ENCODE data around the gene NRG4.

DNA sequence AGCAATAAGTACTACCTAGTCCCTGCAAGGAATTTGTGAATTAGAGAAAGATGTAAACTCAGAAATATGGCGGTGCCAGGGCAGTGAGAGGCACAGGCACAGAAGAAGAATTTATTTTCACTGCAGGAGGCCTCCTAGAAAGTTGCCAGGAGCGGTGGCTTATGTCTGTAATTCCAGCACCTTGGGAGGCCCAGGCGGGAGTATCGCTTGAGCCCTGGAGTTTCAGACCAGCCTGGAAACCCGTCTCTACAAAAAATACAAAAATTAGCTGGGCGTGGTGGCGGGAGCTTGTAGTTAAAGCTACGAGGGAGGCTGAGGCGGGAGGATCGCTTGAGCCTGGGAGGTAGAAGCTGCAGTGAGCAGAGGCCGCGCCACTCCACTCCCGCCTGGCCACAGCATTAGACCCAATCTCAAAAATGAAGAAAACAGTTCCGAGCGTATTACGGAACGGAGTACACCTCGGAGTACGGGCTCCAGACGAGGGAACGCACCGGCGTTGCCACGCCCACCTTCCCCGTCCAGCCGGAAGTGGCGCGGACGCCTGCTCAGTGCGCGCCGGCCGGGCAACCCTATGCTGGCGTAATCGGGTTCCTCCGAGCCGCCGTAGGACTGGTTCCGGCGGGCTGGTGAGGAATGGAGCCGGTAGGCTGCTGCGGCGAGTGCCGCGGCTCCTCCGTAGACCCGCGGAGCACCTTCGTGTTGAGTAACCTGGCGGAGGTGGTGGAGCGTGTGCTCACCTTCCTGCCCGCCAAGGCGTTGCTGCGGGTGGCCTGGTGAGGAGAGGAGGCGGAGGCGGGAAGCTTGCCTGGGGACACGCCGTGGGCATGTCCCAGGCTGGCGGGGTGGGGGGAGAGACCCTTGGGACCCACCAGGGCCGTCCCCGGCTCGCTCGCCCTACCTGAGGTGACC is 108.6 kb downstream of the NRG4 start, which contains the start of gene FBXO22:
- TF ChIP-seq, protein P1, sequence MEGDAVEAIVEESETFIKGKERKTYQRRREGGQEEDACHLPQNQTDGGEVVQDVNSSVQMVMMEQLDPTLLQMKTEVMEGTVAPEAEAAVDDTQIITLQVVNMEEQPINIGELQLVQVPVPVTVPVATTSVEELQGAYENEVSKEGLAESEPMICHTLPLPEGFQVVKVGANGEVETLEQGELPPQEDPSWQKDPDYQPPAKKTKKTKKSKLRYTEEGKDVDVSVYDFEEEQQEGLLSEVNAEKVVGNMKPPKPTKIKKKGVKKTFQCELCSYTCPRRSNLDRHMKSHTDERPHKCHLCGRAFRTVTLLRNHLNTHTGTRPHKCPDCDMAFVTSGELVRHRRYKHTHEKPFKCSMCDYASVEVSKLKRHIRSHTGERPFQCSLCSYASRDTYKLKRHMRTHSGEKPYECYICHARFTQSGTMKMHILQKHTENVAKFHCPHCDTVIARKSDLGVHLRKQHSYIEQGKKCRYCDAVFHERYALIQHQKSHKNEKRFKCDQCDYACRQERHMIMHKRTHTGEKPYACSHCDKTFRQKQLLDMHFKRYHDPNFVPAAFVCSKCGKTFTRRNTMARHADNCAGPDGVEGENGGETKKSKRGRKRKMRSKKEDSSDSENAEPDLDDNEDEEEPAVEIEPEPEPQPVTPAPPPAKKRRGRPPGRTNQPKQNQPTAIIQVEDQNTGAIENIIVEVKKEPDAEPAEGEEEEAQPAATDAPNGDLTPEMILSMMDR (tag by site-specific recombination; IDR thresholded peaks at IDR 0.05), result no peak
- TF ChIP-seq, protein P2, sequence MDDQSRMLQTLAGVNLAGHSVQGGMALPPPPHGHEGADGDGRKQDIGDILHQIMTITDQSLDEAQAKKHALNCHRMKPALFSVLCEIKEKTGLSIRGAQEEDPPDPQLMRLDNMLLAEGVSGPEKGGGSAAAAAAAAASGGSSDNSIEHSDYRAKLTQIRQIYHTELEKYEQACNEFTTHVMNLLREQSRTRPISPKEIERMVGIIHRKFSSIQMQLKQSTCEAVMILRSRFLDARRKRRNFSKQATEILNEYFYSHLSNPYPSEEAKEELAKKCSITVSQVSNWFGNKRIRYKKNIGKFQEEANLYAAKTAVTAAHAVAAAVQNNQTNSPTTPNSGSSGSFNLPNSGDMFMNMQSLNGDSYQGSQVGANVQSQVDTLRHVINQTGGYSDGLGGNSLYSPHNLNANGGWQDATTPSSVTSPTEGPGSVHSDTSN (CRISPR knock-in tag; IDR thresholded peaks at IDR 0.05), result no peak; the same call in 1 of the 2 replicates
- TF ChIP-seq ZSCAN30 (tag by site-specific recombination; IDR thresholded peaks at IDR 0.05) (peak; percentile 91), ZNF530 (tag by site-specific recombination; IDR thresholded peaks at IDR 0.05; ENCODE audit: low read depth) (no peak), ZBTB7A (tag by site-specific recombination; IDR thresholded peaks at IDR 0.05; ENCODE audit: low read depth) (0 out of 2 replicates have a peak, but pooled peaks have one; percentile 59), MZF1 (tag by site-specific recombination; IDR thresholded peaks at IDR 0.05; ENCODE audit: borderline replicate concordance) (0 out of 2 replicates have a peak, but pooled peaks have one; percentile 47), ZBTB8A (tag by site-specific recombination; IDR thresholded peaks at IDR 0.05) (peak; percentile 72; the same call in 1 of the 2 replicates), ZFP69B (tag by site-specific recombination; IDR thresholded peaks at IDR 0.05) (peak; percentile 82)
- TF ChIP-seq, protein P3, sequence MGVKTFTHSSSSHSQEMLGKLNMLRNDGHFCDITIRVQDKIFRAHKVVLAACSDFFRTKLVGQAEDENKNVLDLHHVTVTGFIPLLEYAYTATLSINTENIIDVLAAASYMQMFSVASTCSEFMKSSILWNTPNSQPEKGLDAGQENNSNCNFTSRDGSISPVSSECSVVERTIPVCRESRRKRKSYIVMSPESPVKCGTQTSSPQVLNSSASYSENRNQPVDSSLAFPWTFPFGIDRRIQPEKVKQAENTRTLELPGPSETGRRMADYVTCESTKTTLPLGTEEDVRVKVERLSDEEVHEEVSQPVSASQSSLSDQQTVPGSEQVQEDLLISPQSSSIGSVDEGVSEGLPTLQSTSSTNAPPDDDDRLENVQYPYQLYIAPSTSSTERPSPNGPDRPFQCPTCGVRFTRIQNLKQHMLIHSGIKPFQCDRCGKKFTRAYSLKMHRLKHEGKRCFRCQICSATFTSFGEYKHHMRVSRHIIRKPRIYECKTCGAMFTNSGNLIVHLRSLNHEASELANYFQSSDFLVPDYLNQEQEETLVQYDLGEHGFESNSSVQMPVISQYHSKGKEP (tag by site-specific recombination; IDR thresholded peaks at IDR 0.05), result no peak
- TF ChIP-seq, protein P4, sequence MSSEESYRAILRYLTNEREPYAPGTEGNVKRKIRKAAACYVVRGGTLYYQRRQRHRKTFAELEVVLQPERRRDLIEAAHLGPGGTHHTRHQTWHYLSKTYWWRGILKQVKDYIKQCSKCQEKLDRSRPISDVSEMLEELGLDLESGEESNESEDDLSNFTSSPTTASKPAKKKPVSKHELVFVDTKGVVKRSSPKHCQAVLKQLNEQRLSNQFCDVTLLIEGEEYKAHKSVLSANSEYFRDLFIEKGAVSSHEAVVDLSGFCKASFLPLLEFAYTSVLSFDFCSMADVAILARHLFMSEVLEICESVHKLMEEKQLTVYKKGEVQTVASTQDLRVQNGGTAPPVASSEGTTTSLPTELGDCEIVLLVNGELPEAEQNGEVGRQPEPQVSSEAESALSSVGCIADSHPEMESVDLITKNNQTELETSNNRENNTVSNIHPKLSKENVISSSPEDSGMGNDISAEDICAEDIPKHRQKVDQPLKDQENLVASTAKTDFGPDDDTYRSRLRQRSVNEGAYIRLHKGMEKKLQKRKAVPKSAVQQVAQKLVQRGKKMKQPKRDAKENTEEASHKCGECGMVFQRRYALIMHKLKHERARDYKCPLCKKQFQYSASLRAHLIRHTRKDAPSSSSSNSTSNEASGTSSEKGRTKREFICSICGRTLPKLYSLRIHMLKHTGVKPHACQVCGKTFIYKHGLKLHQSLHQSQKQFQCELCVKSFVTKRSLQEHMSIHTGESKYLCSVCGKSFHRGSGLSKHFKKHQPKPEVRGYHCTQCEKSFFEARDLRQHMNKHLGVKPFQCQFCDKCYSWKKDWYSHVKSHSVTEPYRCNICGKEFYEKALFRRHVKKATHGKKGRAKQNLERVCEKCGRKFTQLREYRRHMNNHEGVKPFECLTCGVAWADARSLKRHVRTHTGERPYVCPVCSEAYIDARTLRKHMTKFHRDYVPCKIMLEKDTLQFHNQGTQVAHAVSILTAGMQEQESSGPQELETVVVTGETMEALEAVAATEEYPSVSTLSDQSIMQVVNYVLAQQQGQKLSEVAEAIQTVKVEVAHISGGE (tag by site-specific recombination; conservative IDR thresholded peaks at IDR 0.05; ENCODE audit: low read depth), result peak; percentile 99
- TF ChIP-seq, protein P5, sequence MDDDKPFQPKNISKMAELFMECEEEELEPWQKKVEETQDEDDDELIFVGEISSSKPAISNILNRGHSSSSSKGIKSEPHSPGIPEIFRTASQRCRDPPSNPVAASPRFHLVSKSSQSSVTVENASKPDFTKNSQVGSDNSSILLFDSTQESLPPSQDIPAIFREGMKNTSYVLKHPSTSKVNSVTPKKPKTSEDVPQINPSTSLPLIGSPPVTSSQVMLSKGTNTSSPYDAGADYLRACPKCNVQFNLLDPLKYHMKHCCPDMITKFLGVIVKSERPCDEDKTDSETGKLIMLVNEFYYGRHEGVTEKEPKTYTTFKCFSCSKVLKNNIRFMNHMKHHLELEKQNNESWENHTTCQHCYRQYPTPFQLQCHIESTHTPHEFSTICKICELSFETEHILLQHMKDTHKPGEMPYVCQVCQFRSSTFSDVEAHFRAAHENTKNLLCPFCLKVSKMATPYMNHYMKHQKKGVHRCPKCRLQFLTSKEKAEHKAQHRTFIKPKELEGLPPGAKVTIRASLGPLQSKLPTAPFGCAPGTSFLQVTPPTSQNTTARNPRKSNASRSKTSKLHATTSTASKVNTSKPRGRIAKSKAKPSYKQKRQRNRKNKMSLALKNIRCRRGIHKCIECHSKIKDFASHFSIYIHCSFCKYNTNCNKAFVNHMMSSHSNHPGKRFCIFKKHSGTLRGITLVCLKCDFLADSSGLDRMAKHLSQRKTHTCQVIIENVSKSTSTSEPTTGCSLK (tag by site-specific recombination; IDR thresholded peaks at IDR 0.05), result no peak
- TF ChIP-seq, protein P6, sequence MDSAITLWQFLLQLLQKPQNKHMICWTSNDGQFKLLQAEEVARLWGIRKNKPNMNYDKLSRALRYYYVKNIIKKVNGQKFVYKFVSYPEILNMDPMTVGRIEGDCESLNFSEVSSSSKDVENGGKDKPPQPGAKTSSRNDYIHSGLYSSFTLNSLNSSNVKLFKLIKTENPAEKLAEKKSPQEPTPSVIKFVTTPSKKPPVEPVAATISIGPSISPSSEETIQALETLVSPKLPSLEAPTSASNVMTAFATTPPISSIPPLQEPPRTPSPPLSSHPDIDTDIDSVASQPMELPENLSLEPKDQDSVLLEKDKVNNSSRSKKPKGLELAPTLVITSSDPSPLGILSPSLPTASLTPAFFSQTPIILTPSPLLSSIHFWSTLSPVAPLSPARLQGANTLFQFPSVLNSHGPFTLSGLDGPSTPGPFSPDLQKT (IDR thresholded peaks at IDR 0.05; ENCODE audit: borderline replicate concordance, low read depth, low read length), result peak; percentile 75; the same call in 1 of the 2 replicates
